ENCODE results near the gene SS18.

The SS18 gene

GRCh38 chr18:26119246-26119645 is 28.8 kb upstream of the SS18 start:
- H3K27ac ChIP-seq = no peak overlapping the region
- no peak for TF ChIP-seq CTCF (conservative IDR thresholded peaks at IDR 0.05)

DNA sequence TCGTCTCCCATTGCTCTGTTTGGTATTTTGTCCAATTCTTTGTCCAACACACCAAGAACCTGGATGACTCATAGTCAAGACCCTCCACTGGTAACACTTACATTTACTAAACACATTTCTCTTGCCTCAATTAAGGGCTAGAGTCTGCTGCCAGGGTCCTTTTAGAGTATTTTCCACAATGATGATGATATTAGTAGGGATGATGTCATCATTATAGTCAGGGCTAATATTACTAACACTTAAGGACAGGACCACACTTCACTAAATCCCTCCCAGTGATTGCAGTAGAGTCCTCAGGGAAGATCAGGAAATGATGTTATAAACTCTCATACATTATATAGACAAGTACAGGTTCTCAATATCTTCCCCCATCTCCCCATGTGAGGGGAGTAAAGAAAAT is 13.6 kb upstream of the SS18 start:
- no peak for TF ChIP-seq CTCF (conservative IDR thresholded peaks at IDR 0.05)
- no peak overlapping the region for H3K27ac ChIP-seq

GRCh38 chr18:26103579-26103978 is 13.2 kb upstream of the SS18 start:
- H3K27ac ChIP-seq = no peak overlapping the region
- no peak; the same call in 1 of the 2 replicates for TF ChIP-seq CTCF (conservative IDR thresholded peaks at IDR 0.05)

DNA sequence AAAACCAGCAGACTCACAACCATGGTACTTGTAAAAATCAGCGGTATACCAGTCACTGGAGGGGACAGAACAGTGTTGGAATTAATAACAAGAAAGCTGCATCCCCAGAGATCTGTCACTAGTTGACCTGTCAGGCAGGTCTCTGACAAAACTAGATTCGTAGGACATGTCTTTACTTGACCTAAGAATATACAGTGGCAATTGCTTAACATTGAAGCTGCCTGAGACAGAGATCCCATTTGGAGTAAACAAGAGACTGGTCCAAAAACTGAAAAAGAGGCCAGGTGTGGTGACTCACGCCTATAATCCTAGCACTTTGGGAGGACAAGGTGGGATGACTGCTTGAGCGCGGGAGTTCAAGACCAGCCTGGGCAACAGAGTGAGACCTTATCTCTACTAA is 7.2 kb upstream of the SS18 start:
- no peak for TF ChIP-seq CTCF (conservative IDR thresholded peaks at IDR 0.05)
- H3K27ac ChIP-seq = no peak overlapping the region

DNA sequence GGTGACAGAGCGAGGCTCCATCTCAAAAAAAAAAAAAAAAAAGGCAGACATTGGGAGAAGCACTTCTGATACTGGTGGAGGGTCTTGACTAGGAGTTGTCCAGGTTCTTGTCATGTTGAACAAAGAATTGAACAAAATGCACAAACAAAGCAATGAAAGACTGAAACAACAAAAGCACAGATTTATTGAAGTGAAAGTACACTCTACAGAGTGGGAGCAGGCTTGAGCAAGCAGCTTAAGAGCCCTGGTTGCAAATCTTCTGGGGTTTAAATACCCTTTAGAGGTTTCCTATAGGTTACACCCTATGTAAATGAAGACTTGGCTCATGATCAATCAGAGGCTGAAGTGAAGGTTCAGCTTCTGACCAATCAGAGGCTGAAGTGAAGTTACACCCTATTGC is 6.4 kb upstream of the SS18 start:
- no peak overlapping the region for H3K27ac ChIP-seq
- TF ChIP-seq CTCF (conservative IDR thresholded peaks at IDR 0.05) = no peak

GRCh38 chr18:26091047-26091630 is 726 bp upstream of the SS18 start:
- H3K27ac ChIP-seq = peak overlapping the region; percentile 98
- no peak for TF ChIP-seq CTCF (conservative IDR thresholded peaks at IDR 0.05)

GRCh38 chr18:26089293-26090129 is 902 bp downstream of the SS18 start:
- no peak for TF ChIP-seq CTCF (conservative IDR thresholded peaks at IDR 0.05)
- peak overlapping the region; percentile 98 for H3K27ac ChIP-seq

All from VCaP (cell line).